Mesendoderm (in vitro differentiated cells): ENCODE results near the gene TMPRSS11E.
A peak's percentile ranks its signal among the peaks of the same experiment; 100 is the strongest.
"Not testable (repeated sequence)": the region's sequence is repeated elsewhere in the genome, so short reads cannot be mapped to it uniquely, and the experiment has no call there.

ENCODE experiments used
- DNase-seq: peaks from one replicate; pipeline ENCODE4 v3.0.0; 2013
- H2AK5ac ChIP-seq: 2 replicates; pipeline ENCODE4 v1.6.1; 2013; ENCODE audit warnings: low read length, inconsistent platforms
- H2BK120ac ChIP-seq: 2 replicates; pipeline ENCODE4 v1.6.1; 2013; ENCODE audit warnings: low read depth, mild to moderate bottlenecking, low read length, moderate library complexity, mixed read lengths
- H2BK15ac ChIP-seq: replicated peaks from 2 replicates; pipeline ENCODE4 v1.6.1; 2013; ENCODE audit warnings: low read depth, mild to moderate bottlenecking, moderate library complexity
- H2BK5ac ChIP-seq: 2 replicates; pipeline ENCODE4 v1.6.1; 2013; ENCODE audit warnings: low read length, inconsistent platforms
- H3K18ac ChIP-seq: 2 replicates; pipeline ENCODE4 v1.6.1; 2013; ENCODE audit warnings: mild to moderate bottlenecking, low read length, mixed read lengths
- H3K23ac ChIP-seq: one replicate; pipeline ENCODE4 v1.6.1; 2013; ENCODE audit warnings: low read length
- H3K27ac ChIP-seq: 2 replicates; pipeline ENCODE4 v1.5.1; 2013; ENCODE audit warnings: low read depth, mild to moderate bottlenecking, inconsistent platforms, low read length, moderate library complexity
- H3K27me3 ChIP-seq: 2 replicates; pipeline ENCODE4 v1.6.1; 2013; ENCODE audit warnings: low read length, control low read depth, mild to moderate bottlenecking, inconsistent platforms; ENCODE audit not compliant: insufficient read depth, poor library complexity
- H3K36me3 ChIP-seq: 2 replicates; pipeline ENCODE4 v1.6.1; 2013; ENCODE audit warnings: low read length, inconsistent platforms; ENCODE audit not compliant: control insufficient read depth, insufficient read depth
- H3K4ac ChIP-seq: one replicate; pipeline ENCODE4 v1.6.1; 2013; ENCODE audit warnings: low read depth, mild to moderate bottlenecking, low read length, moderate library complexity
- H3K4me1 ChIP-seq: 2 replicates; pipeline ENCODE4 v1.6.1; 2013; ENCODE audit warnings: low read depth, low read length, inconsistent platforms; ENCODE audit not compliant: control insufficient read depth
- H3K4me2 ChIP-seq: 2 replicates; pipeline ENCODE4 v1.6.1; 2013; ENCODE audit warnings: low read length
- H3K4me3 ChIP-seq: 2 replicates; pipeline ENCODE4 v1.5.1; 2013; ENCODE audit warnings: mild to moderate bottlenecking, low read length
- H3K56ac ChIP-seq: one replicate; pipeline ENCODE4 v1.6.1; 2013; ENCODE audit warnings: low read length
- H3K79me1 ChIP-seq: 2 replicates; pipeline ENCODE4 v1.6.1; 2013; ENCODE audit warnings: low read length, inconsistent platforms
- H3K79me2 ChIP-seq: 2 replicates; pipeline ENCODE4 v1.6.1; 2013; ENCODE audit warnings: mild to moderate bottlenecking, low read length; ENCODE audit not compliant: control insufficient read depth, insufficient read depth
- H3K9ac ChIP-seq: 2 replicates; pipeline ENCODE4 v1.6.1; 2013; ENCODE audit warnings: low read length, inconsistent platforms
- H4K5ac ChIP-seq: one replicate; pipeline ENCODE4 v1.6.1; 2013; ENCODE audit warnings: low read length
- H4K8ac ChIP-seq: one replicate; pipeline ENCODE4 v1.6.1; 2013; ENCODE audit warnings: low read depth, mild to moderate bottlenecking, control low read depth, low read length, moderate library complexity
- WGBS: extraction: QIAGEN DNeasy Blood & Tissue Kit; methylation state at CpG from one replicate; pipeline ENCODE4 v1.1.7; 2013; ENCODE audit warnings: low lambda C conversion rate, missing lambda C conversion rate; ENCODE audit not compliant: insufficient coverage; ENCODE audit errors: extremely low coverage; 5-methylcytosine and 5-hydroxymethylcytosine counted together

The TMPRSS11E gene

DNA sequence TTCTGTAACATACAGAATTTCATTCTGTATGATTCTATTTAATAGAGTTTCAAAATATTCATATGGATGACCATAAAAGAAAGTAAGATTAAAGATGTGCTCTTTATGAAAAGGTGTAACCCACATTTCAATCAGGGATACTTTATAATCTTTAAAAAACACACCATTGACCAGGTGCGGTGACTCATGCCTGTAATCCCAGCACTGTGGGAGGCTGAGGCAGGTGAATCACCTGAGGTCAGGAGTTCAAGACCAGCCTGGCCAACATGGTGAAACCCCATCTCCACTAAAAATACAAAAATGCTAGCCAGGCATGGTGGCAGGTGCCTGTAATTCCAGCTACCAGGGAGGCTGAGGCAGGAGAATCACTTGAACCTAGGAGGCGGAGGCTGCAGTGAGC, 35.2 kb upstream of the TMPRSS11E start:
- not testable (repeated sequence) for H3K27ac ChIP-seq

GRCh38 chr4:68416591-68416990, 30.7 kb upstream of the TMPRSS11E start:
- no peak overlapping the region for H3K9ac ChIP-seq
- H2BK120ac ChIP-seq: no peak overlapping the region
- DNase-seq: no peak
- no peaks in the 10 kb centered on the region for H3K4me1 ChIP-seq
- H2BK15ac ChIP-seq: no peak overlapping the region
- H3K18ac ChIP-seq: no peak overlapping the region
- no peak overlapping the region for H3K23ac ChIP-seq
- H3K36me3 ChIP-seq: peaks cover 2% of the 10 kb centered on the region
- H4K5ac ChIP-seq: no peak overlapping the region
- no CpG with 5 or more reads among the region's 3 CpGs for WGBS
- H3K4me2 ChIP-seq: no peak overlapping the region
- H3K79me2 ChIP-seq: no peaks in the 10 kb centered on the region
- no peak overlapping the region for H3K27ac ChIP-seq
- H3K27me3 ChIP-seq: no peaks in the 10 kb centered on the region
- H3K4ac ChIP-seq: no peak overlapping the region
- no peak overlapping the region for H2AK5ac ChIP-seq
- no peaks in the 10 kb centered on the region for H3K79me1 ChIP-seq
- no peak overlapping the region for H3K4me3 ChIP-seq
- no peak overlapping the region for H2BK5ac ChIP-seq
- H4K8ac ChIP-seq: no peak overlapping the region
- no peak overlapping the region for H3K56ac ChIP-seq

More for the DNA sequence above, 35.2 kb upstream of the TMPRSS11E start:
- not testable (repeated sequence) for H2AK5ac ChIP-seq, H3K36me3 ChIP-seq, H2BK5ac ChIP-seq, H3K79me1 ChIP-seq, H3K9ac ChIP-seq, H4K5ac ChIP-seq, H2BK15ac ChIP-seq, H3K4me3 ChIP-seq, H3K27me3 ChIP-seq, H3K4me1 ChIP-seq, DNase-seq, H3K56ac ChIP-seq, H3K18ac ChIP-seq, H3K79me2 ChIP-seq, H3K4me2 ChIP-seq, H3K23ac ChIP-seq, H3K4ac ChIP-seq, H4K8ac ChIP-seq, H2BK120ac ChIP-seq
- WGBS: no CpG with 5 or more reads among the region's 2 CpGs

- peak overlapping the region; percentile 28 for H3K4me3 ChIP-seq
- no peaks in the 10 kb centered on the region for H3K27me3 ChIP-seq
- no peak overlapping the region for H3K4me2 ChIP-seq
- no peak overlapping the region for H3K27ac ChIP-seq
- H2BK120ac ChIP-seq: no peak overlapping the region
- H3K4me1 ChIP-seq: no peaks in the 10 kb centered on the region
- no peak overlapping the region for H2BK15ac ChIP-seq
- H3K4ac ChIP-seq: no peak overlapping the region
- no peak overlapping the region for H3K56ac ChIP-seq
- no peak overlapping the region for H3K18ac ChIP-seq
- no peak overlapping the region for H2AK5ac ChIP-seq
- peaks cover 1% of the 10 kb centered on the region for H3K36me3 ChIP-seq
- no peak overlapping the region for H2BK5ac ChIP-seq
- no peak overlapping the region for H4K8ac ChIP-seq
- no peaks in the 10 kb centered on the region for H3K79me2 ChIP-seq
- no peaks in the 10 kb centered on the region for H3K79me1 ChIP-seq
- no peak for DNase-seq
- WGBS: no CpG with 5 or more reads among the region's 3 CpGs
- H3K9ac ChIP-seq: no peak overlapping the region
- no peak overlapping the region for H3K23ac ChIP-seq
- no peak overlapping the region for H4K5ac ChIP-seq
Measured at GRCh38 chr4:68426516-68426915, 20.7 kb upstream of the TMPRSS11E start.

- no peaks in the 10 kb centered on the region for H3K79me1 ChIP-seq
- peaks cover 1% of the 10 kb centered on the region for H3K36me3 ChIP-seq
- H3K23ac ChIP-seq: no peak overlapping the region
- no peak overlapping the region for H4K5ac ChIP-seq
- H3K56ac ChIP-seq: no peak overlapping the region
- no peak overlapping the region for H2BK15ac ChIP-seq
- H3K9ac ChIP-seq: no peak overlapping the region
- DNase-seq: no peak
- H3K4me1 ChIP-seq: peaks cover 2% of the 10 kb centered on the region
- no peaks in the 10 kb centered on the region for H3K79me2 ChIP-seq
- H4K8ac ChIP-seq: no peak overlapping the region
- H2BK120ac ChIP-seq: no peak overlapping the region
- no peak overlapping the region for H3K4me2 ChIP-seq
- H3K18ac ChIP-seq: peak overlapping the region; percentile 18
- no peak overlapping the region for H2AK5ac ChIP-seq
- no peak overlapping the region for H3K4me3 ChIP-seq
- no peak overlapping the region for H2BK5ac ChIP-seq
- H3K4ac ChIP-seq: no peak overlapping the region
- H3K27ac ChIP-seq: no peak overlapping the region
- no peaks in the 10 kb centered on the region for H3K27me3 ChIP-seq
- no CpG with 5 or more reads among the region's 1 CpG for WGBS
Measured at GRCh38 chr4:68430337-68430736, 16.9 kb upstream of the TMPRSS11E start.

GRCh38 chr4:68432320-68432719, 14.9 kb upstream of the TMPRSS11E start:
- Histone ChIP-seq H3K27ac (no peak overlapping the region), H3K27me3 (no peaks in the 10 kb centered on the region), H2AK5ac (no peak overlapping the region), H3K4ac (no peak overlapping the region), H4K8ac (no peak overlapping the region), H3K4me1 (peaks cover 2% of the 10 kb centered on the region), H3K23ac (no peak overlapping the region), H2BK120ac (no peak overlapping the region), H3K79me2 (no peaks in the 10 kb centered on the region), H3K56ac (no peak overlapping the region), H3K4me3 (no peak overlapping the region), H3K36me3 (no peaks in the 10 kb centered on the region), H2BK5ac (no peak overlapping the region), H3K18ac (no peak overlapping the region), H3K4me2 (no peak overlapping the region), H2BK15ac (no peak overlapping the region), H3K79me1 (no peaks in the 10 kb centered on the region), H3K9ac (no peak overlapping the region), H4K5ac (no peak overlapping the region)
- DNase-seq: no peak

DNA sequence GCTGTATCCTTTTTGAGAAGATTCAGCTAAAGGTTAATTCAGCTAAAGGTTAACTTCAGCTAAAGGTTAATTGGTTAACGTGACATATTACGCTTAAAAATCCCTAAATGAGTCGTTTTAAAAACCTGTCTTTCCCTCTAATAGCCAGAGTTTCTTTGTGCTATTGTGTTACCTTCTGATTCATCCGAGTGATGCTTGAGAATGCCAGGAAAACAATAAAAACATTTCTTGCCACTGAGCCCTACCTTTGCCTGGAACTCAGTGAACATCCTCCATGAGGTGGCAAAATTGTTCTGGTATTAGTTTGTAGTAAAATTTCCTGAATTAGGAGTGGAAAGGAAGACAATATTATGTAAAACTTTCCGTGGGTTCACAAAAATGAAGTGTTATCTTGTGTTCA, 13.7 kb upstream of the TMPRSS11E start:
- H3K36me3 ChIP-seq: no peaks in the 10 kb centered on the region
- H4K5ac ChIP-seq: no peak overlapping the region
- H3K79me2 ChIP-seq: no peaks in the 10 kb centered on the region

More for the DNA sequence above, 13.7 kb upstream of the TMPRSS11E start:
- Histone ChIP-seq H2BK15ac (no peak overlapping the region), H3K23ac (no peak overlapping the region), H3K18ac (no peak overlapping the region), H3K9ac (no peak overlapping the region), H3K56ac (no peak overlapping the region), H2BK120ac (no peak overlapping the region), H3K27me3 (no peaks in the 10 kb centered on the region), H3K4me3 (no peak overlapping the region), H4K8ac (no peak overlapping the region), H3K4ac (no peak overlapping the region), H2AK5ac (no peak overlapping the region), H2BK5ac (no peak overlapping the region), H3K27ac (no peak overlapping the region), H3K79me1 (no peaks in the 10 kb centered on the region), H3K4me1 (peaks cover 2% of the 10 kb centered on the region), H3K4me2 (no peak overlapping the region)
- WGBS: no CpG with 5 or more reads among the region's 5 CpGs
- DNase-seq: no peak
